Keratinocyte (primary cell): ENCODE data around the gene DCAF15. TPM values are rescaled to one million over a fixed set of nuclear protein-coding genes. Genes with fewer than 3 reads are reported as not detected.

ENCODE experiments used
- DNase-seq: peaks from one replicate; pipeline ENCODE4 v3.0.0-alpha.2; 2011; ENCODE audit warnings: low read depth, missing footprints, low spot score
- FAIRE-seq: peaks from 2 replicates; lab custom pipeline; 2011; peaks lifted over from hg19 to GRCh38; lab: Jason Lieb, UNC
- H2AFZ ChIP-seq: 2 replicates; pipeline ENCODE4 v1.6.0; 2012; ENCODE audit warnings: low read length, control low read depth, inconsistent platforms; ENCODE audit not compliant: control insufficient read depth
- H3K27ac ChIP-seq: 2 replicates; pipeline ENCODE4 v1.5.1; 2011; ENCODE audit warnings: low read length; ENCODE audit not compliant: control insufficient read depth, insufficient read depth
- H3K27me3 ChIP-seq: 3 replicates; pipeline ENCODE4 v1.6.0; 2011; ENCODE audit warnings: low read length; ENCODE audit not compliant: control insufficient read depth, insufficient read depth; ENCODE audit errors: extremely low read depth
- H3K36me3 ChIP-seq, 2 experiments: 2 replicates in 1 of 2; 3 replicates in 1 of 2; pipeline ENCODE4 v1.5.1; 2011; ENCODE audit warnings: low read length in 2 of 2, mild to moderate bottlenecking in 1 of 2; ENCODE audit not compliant: control insufficient read depth in 2 of 2, insufficient read depth in 2 of 2; ENCODE audit errors: extremely low read depth in 1 of 2
- H3K4me1 ChIP-seq: 3 replicates; pipeline ENCODE4 v1.5.1; 2011; ENCODE audit warnings: low read length; ENCODE audit not compliant: control insufficient read depth, insufficient read depth; ENCODE audit errors: extremely low read depth
- H3K4me2 ChIP-seq: 3 replicates; pipeline ENCODE4 v1.6.0; 2011; ENCODE audit warnings: low read depth, low read length; ENCODE audit not compliant: control insufficient read depth, insufficient read depth; ENCODE audit errors: extremely low read depth
- H3K4me3 ChIP-seq, 3 experiments: fragments of 200-600 bp in 1 of 3; sonication (generic) in 1 of 3; 2 replicates in 2 of 3; 3 replicates in 1 of 3; pipeline ENCODE4 v1.5.1; 2011 to 2016; ENCODE audit warnings: low read length in 3 of 3, mild to moderate bottlenecking in 3 of 3, control low read depth in 2 of 3, inconsistent platforms in 1 of 3, low read depth in 1 of 3, mixed read lengths in 1 of 3, mixed run types in 1 of 3, moderate library complexity in 1 of 3; ENCODE audit not compliant: control insufficient read depth in 2 of 3, insufficient read depth in 2 of 3; ENCODE audit errors: extremely low read depth in 1 of 3
- H3K79me2 ChIP-seq: 2 replicates; pipeline ENCODE4 v1.6.0; 2012; ENCODE audit warnings: low read length; ENCODE audit not compliant: control insufficient read depth, insufficient read depth
- H3K9ac ChIP-seq: 3 replicates; pipeline ENCODE4 v1.6.0; 2011; ENCODE audit warnings: low read length; ENCODE audit not compliant: control insufficient read depth, insufficient read depth; ENCODE audit errors: extremely low read depth
- H3K9me1 ChIP-seq: 3 replicates; pipeline ENCODE4 v1.6.0; 2011; ENCODE audit warnings: low read length; ENCODE audit not compliant: control insufficient read depth, insufficient read depth; ENCODE audit errors: extremely low read depth
- H3K9me3 ChIP-seq: 2 replicates; pipeline ENCODE4 v1.5.1; 2012; ENCODE audit warnings: low read depth, low read length; ENCODE audit not compliant: control insufficient read depth
- H4K20me1 ChIP-seq: 3 replicates; pipeline ENCODE4 v1.6.0; 2011; ENCODE audit warnings: low read length; ENCODE audit not compliant: control insufficient read depth, insufficient read depth; ENCODE audit errors: extremely low read depth
- EZH2 ChIP-seq: IDR thresholded peaks from one replicate; pipeline ENCODE4 v1.6.1; 2012; ENCODE audit warnings: inconsistent platforms, mild to moderate bottlenecking, low read length, moderate library complexity
- dilution Hi-C: fragments of 300-500 bp; cut with MboI; formaldehyde crosslinking; loops from one replicate; pipeline ENCODE4 v1.7.0; 2020; ENCODE audit warnings: low sequenced_read_pairs; ENCODE audit not compliant: extremely low pct_ligation_motif_present
- polyA plus RNA-seq, 5 experiments: library from polyadenylated mRNA; depleted of rRNA in 3 of 5; stranded (reverse) in 3 of 5; stranded (forward) in 1 of 5; unstranded in 1 of 5; fragments of >200 nt; gene quantifications; 1 replicate in 1 of 5; 2 replicates in 3 of 5; 3 replicates in 1 of 5; pipeline versions ENCODE4 v1.2.1 to v1.2.3, GENCODE V29; 2011 to 2012; ENCODE audit warnings: missing spikeins in 2 of 5, low read depth in 1 of 5, low replicate concordance in 1 of 5
- TF ChIP-seq, protein P1 (sequence below), 3 experiments: IDR thresholded peaks in 1 of 3; conservative IDR thresholded peaks in 1 of 3; optimal IDR thresholded peaks in 1 of 3; 2 replicates in 2 of 3; 3 replicates in 1 of 3; pipeline versions ENCODE3 to v1.5.1; 2011; ENCODE audit warnings: low read length in 3 of 3, mild to moderate bottlenecking in 3 of 3, moderate library complexity in 2 of 3, control low read depth in 1 of 3, inconsistent platforms in 1 of 3; ENCODE audit not compliant: insufficient read depth in 2 of 3; ENCODE audit errors: extremely low read depth in 1 of 3

DCAF15 gene
- polyA plus RNA-seq, 1 donor (not counting 4 experiments of a cell fraction or from before 2014, with no cell fraction given), result 15.1 TPM

DNA sequence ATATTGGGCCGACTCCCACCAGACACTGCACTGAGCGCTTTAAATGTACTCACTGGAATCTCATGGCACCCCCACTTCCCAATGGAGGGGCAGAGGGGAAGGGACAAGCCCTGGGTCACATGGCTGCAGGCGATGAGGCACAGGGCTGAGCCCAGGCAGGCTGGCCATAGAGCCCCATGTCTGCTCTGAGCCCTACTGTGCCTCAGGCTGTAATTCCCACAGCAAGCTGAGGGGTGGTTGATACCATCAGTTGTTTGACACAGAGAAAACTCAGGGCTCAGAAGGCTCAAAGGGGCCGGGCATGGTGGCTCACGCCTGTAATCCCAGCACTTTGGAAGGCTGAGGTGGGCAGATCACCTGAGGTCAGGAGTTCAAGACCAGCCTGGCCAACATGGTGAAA is 28.7 kb downstream of the DCAF15 start:
- Histone ChIP-seq H2AFZ (no peak overlapping the region), H4K20me1 (no peaks in the 10 kb centered on the region), H3K9ac (no peak overlapping the region), H3K4me3 (no peak overlapping the region), H3K27ac (no peak overlapping the region), H3K9me3 (no peaks in the 10 kb centered on the region), H3K4me1 (peaks cover 2% of the 10 kb centered on the region), H3K9me1 (no peaks in the 10 kb centered on the region), H3K27me3 (no peaks in the 10 kb centered on the region), H3K4me2 (no peak overlapping the region), H3K36me3 (peaks cover 5 to 8% of the 10 kb centered on the region in 2 experiments), H3K79me2 (no peaks in the 10 kb centered on the region)
- no peak for DNase-seq
- TF ChIP-seq EZH2, result no peak
- TF ChIP-seq, protein P1, sequence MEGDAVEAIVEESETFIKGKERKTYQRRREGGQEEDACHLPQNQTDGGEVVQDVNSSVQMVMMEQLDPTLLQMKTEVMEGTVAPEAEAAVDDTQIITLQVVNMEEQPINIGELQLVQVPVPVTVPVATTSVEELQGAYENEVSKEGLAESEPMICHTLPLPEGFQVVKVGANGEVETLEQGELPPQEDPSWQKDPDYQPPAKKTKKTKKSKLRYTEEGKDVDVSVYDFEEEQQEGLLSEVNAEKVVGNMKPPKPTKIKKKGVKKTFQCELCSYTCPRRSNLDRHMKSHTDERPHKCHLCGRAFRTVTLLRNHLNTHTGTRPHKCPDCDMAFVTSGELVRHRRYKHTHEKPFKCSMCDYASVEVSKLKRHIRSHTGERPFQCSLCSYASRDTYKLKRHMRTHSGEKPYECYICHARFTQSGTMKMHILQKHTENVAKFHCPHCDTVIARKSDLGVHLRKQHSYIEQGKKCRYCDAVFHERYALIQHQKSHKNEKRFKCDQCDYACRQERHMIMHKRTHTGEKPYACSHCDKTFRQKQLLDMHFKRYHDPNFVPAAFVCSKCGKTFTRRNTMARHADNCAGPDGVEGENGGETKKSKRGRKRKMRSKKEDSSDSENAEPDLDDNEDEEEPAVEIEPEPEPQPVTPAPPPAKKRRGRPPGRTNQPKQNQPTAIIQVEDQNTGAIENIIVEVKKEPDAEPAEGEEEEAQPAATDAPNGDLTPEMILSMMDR (optimal IDR thresholded peaks at IDR 0.05 in 1 of 3, IDR thresholded peaks at IDR 0.05 in 1 of 3, conservative IDR thresholded peaks at IDR 0.05 in 1 of 3; ENCODE audit: extremely low read depth in 1 of 3, insufficient read depth in 2 of 3, low read length in 3 of 3), result no peak
- no peak for FAIRE-seq
- dilution Hi-C loops, result no loop called here

DNA sequence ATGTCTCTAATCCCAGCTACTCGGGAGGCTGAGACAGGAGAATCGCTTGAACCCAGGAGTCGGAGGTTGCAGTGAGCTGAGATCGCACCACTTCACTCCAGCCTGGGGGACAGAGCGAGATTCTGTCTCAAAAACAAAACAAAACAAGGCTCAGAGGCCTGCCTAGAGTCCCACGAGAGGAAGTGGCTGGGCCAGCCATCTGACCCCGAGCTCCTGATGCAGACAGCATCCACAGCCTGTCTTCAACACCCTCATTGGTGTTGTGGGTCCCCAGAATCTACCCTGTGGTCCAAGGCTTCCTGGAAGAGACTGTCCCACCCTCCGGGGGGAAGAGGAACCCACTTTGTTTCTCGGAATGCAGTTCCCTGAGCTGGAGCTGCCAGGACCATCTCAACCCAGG is 29.2 kb downstream of the DCAF15 start:
- peaks cover 5% of the 10 kb centered on the region for H3K4me1 ChIP-seq
- TF ChIP-seq, protein P1 (optimal IDR thresholded peaks at IDR 0.05 in 1 of 3, IDR thresholded peaks at IDR 0.05 in 1 of 3, conservative IDR thresholded peaks at IDR 0.05 in 1 of 3; ENCODE audit: extremely low read depth in 1 of 3, insufficient read depth in 2 of 3, low read length in 3 of 3), result no peak
- no peak for TF ChIP-seq EZH2
- no peaks in the 10 kb centered on the region for H3K79me2 ChIP-seq
- H3K36me3 ChIP-seq, result peaks cover 5 to 6% of the 10 kb centered on the region in 2 experiments
- no peak overlapping the region for H3K4me2 ChIP-seq
- DNase-seq (no peak), FAIRE-seq (no peak)
- H3K9me1 ChIP-seq, result no peaks in the 10 kb centered on the region
- dilution Hi-C loops, result no loop called here
- no peak overlapping the region for H3K9ac ChIP-seq
- no peaks in the 10 kb centered on the region for H3K9me3 ChIP-seq
- H2AFZ ChIP-seq, result no peak overlapping the region
- no peak overlapping the region for H3K27ac ChIP-seq
- no peaks in the 10 kb centered on the region for H4K20me1 ChIP-seq
- no peak overlapping the region for H3K4me3 ChIP-seq
- H3K27me3 ChIP-seq, result no peaks in the 10 kb centered on the region
